HFF-Myc (cell line): ENCODE measurements around the gene GDPD5.
A peak's percentile ranks its signal among the peaks of the same experiment; 100 is the strongest.

Source experiments
- DNase-seq: peaks from one replicate; pipeline ENCODE4 v3.0.0-alpha.2; 2011; ENCODE audit warnings: low read depth; ENCODE audit errors: extremely low read depth
- H3K4me3 ChIP-seq: replicated peaks from 2 replicates; pipeline ENCODE4 v1.5.1; 2011; ENCODE audit warnings: low read depth, mild to moderate bottlenecking, control low read depth, low read length
- CTCF ChIP-seq: IDR thresholded peaks from 2 replicates; pipeline ENCODE4 v1.5.1; 2012; ENCODE audit warnings: mild to moderate bottlenecking, low read depth, low read length, control low read depth; ENCODE audit errors: missing control alignments

Gene GDPD5

GRCh38 chr11:75394085-75394840 is 131.5 kb downstream of the GDPD5 start:
- TF ChIP-seq CTCF: no peak
- no peak overlapping the region for H3K4me3 ChIP-seq
- no peak for DNase-seq

- TF ChIP-seq CTCF: no peak
- no peak for DNase-seq
- H3K4me3 ChIP-seq: no peak overlapping the region
These were observed 135.8 kb downstream of the GDPD5 start for GRCh38 chr11:75389925-75390324.

GRCh38 chr11:75389276-75389605 is 136.5 kb downstream of the GDPD5 start:
- no peak overlapping the region for H3K4me3 ChIP-seq
- no peak for TF ChIP-seq CTCF
- no peak for DNase-seq

- peak; percentile 79 for DNase-seq
- no peak overlapping the region for H3K4me3 ChIP-seq
- peak; percentile 79 for TF ChIP-seq CTCF
These were observed 137.1 kb downstream of the GDPD5 start for GRCh38 chr11:75388386-75389275.

- H3K4me3 ChIP-seq: no peak overlapping the region
- no peak for TF ChIP-seq CTCF
- DNase-seq: no peak
These were observed 137.9 kb downstream of the GDPD5 start for GRCh38 chr11:75387736-75388294.

GRCh38 chr11:75386942-75387630 is 138.7 kb downstream of the GDPD5 start:
- TF ChIP-seq CTCF: no peak
- H3K4me3 ChIP-seq: no peak overlapping the region
- no peak for DNase-seq
